ENCODE measurements around the gene CALCOCO1.

DNA sequence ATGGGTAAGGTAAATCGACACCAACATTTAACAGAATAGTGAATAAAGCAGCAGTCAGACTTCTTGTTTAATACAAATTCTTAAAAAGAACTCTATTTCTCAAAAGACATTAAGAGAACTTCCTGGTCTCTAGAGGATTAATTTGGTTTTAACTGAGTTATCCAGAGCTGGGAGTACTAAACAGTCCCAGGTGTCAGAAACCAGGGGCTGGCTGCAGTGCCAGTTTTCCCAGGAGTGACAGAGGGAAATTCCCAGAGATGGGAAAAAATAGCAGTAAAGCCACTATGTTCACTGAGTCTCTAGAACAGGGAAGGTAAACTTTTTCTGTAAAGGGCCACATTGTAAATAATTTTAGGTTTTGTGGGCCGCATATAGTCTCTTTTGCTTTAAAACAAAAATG lies 60.2 kb downstream of the CALCOCO1 start:
- no peak for TF ChIP-seq POLR2A (IDR thresholded peaks at IDR 0.05)
- TF ChIP-seq, protein P1, sequence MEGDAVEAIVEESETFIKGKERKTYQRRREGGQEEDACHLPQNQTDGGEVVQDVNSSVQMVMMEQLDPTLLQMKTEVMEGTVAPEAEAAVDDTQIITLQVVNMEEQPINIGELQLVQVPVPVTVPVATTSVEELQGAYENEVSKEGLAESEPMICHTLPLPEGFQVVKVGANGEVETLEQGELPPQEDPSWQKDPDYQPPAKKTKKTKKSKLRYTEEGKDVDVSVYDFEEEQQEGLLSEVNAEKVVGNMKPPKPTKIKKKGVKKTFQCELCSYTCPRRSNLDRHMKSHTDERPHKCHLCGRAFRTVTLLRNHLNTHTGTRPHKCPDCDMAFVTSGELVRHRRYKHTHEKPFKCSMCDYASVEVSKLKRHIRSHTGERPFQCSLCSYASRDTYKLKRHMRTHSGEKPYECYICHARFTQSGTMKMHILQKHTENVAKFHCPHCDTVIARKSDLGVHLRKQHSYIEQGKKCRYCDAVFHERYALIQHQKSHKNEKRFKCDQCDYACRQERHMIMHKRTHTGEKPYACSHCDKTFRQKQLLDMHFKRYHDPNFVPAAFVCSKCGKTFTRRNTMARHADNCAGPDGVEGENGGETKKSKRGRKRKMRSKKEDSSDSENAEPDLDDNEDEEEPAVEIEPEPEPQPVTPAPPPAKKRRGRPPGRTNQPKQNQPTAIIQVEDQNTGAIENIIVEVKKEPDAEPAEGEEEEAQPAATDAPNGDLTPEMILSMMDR (IDR thresholded peaks at IDR 0.05), result no peak
